Stomach (tissue), 9 donors: ENCODE data around the gene BCL11B. TPM values are rescaled to one million over a fixed set of nuclear protein-coding genes. Genes with fewer than 3 reads are reported as not detected.

Experiments used
- DNase-seq, 2 donors: peaks; one replicate each; pipeline versions ENCODE4 v3.0.0 to v3.0.0-alpha.2; 2013 to 2019
- H3K27ac ChIP-seq, 5 donors: fragments of 200-600 bp in 4 of 5; sonication (generic) in 4 of 5; one replicate each; pipeline ENCODE4 v1.5.1; 2013 to 2019; ENCODE audit warnings: mild to moderate bottlenecking in 1 of 5, moderate library complexity in 1 of 5
- H3K27me3 ChIP-seq, 3 donors: fragments of 200-600 bp; sonication (generic); one replicate each; pipeline ENCODE4 v1.5.1; 2017 to 2019; ENCODE audit warnings: mixed run types in 1 of 3
- H3K36me3 ChIP-seq, 4 donors: fragments of 200-600 bp; sonication (generic); 1 replicate in 3 of 4; 2 replicates in 1 of 4; pipeline ENCODE4 v1.5.1; 2016 to 2019
- H3K4me1 ChIP-seq, 4 donors: fragments of 200-600 bp; sonication (generic); one replicate each; pipeline ENCODE4 v1.5.1; 2016 to 2019
- H3K4me3 ChIP-seq, 4 donors: fragments of 200-600 bp; sonication (generic) in 3 of 4; one replicate each; pipeline ENCODE4 v1.5.1; 2016 to 2019; ENCODE audit warnings: mild to moderate bottlenecking in 1 of 4
- H3K9me3 ChIP-seq, 4 donors: fragments of 200-600 bp; sonication (generic); one replicate each; pipeline ENCODE4 v1.5.1; 2016 to 2019
- EP300 ChIP-seq: sonication (generic); formaldehyde crosslinking; IDR thresholded peaks from one replicate; pipeline ENCODE4 v1.6.1; 2017; ENCODE audit warnings: antibody characterized with exemption
- POLR2A ChIP-seq, 4 donors: fragments of 450-650 bp; IDR thresholded peaks; one replicate each; pipeline ENCODE4 v1.6.1; 2016; ENCODE audit warnings: antibody characterized with exemption in 4 of 4, control low read depth in 2 of 4, mild to moderate bottlenecking in 1 of 4, moderate library complexity in 1 of 4
- POLR2AphosphoS5 ChIP-seq, 3 donors: sonication (generic); formaldehyde crosslinking; IDR thresholded peaks; one replicate each; pipeline ENCODE4 v1.6.1; 2016; ENCODE audit warnings: antibody characterized with exemption in 3 of 3
- WGBS, 5 donors: extraction: QIAGEN DNeasy Blood & Tissue Kit in 3 of 5; methylation state at CpG; one replicate each; pipeline versions ENCODE4 v1.1.5 to v1.1.7; 2013 to 2018; 5-methylcytosine and 5-hydroxymethylcytosine counted together
- intact Hi-C: fragments of 100-400 bp; cut with DNase I; formaldehyde crosslinking; loops from one replicate; pipeline ENCODE4 v1.15.1; 2023; ENCODE audit warnings: low total_unique reads
- polyA plus RNA-seq, 3 donors: library from polyadenylated mRNA; stranded (reverse); fragments of 200-250 nt; gene quantifications; one replicate each; pipeline ENCODE4 v1.2.3, GENCODE V29; 2013
- total RNA-seq, 5 donors: library from RNA; depleted of rRNA; stranded (reverse); fragments of >200 nt; gene quantifications; one replicate each; pipeline versions ENCODE4 v1.1.0 to v1.2.3, GENCODE V29; 2014 to 2016
- TF ChIP-seq, protein P1 (sequence below), 7 experiments: fragments of 450-650 bp in 4 of 7; fragments of 200-600 bp in 3 of 7; sonication (generic) in 3 of 7; IDR thresholded peaks; one replicate each; pipeline ENCODE4 v1.5.1; 2016 to 2019; ENCODE audit warnings: antibody characterized with exemption in 7 of 7, control low read depth in 2 of 7, mild to moderate bottlenecking in 1 of 7
- donor health status: healthy with polysubstance abuse.
- donor health status: Bipolar disorder and iron deficiency.
- donor health status: healthy.

The BCL11B gene
- total and polyA plus RNA-seq, 8 donors = 0.15 to 9.6 (median 1.3) TPM; not detected in 1

DNA sequence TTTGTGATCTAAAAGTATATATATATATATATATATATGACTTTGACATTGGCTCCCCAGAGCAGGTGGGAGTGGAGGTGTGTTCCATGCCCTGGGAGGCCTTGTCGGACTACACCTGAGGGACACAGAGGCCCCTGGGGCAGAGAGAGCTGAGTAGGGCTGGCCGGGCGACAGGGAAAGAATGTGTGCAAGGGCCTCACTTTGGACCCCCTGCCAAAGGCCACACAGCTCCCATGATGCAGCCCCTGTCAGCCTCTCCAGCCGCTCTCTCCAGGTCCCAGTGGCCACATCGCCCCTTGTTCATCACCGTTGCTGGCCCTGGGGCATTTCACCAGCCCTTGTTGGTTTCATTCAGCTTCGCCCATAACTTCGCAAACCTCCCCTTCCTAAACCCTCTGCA is 123.9 kb downstream of the BCL11B start:
- TF ChIP-seq, protein P1, sequence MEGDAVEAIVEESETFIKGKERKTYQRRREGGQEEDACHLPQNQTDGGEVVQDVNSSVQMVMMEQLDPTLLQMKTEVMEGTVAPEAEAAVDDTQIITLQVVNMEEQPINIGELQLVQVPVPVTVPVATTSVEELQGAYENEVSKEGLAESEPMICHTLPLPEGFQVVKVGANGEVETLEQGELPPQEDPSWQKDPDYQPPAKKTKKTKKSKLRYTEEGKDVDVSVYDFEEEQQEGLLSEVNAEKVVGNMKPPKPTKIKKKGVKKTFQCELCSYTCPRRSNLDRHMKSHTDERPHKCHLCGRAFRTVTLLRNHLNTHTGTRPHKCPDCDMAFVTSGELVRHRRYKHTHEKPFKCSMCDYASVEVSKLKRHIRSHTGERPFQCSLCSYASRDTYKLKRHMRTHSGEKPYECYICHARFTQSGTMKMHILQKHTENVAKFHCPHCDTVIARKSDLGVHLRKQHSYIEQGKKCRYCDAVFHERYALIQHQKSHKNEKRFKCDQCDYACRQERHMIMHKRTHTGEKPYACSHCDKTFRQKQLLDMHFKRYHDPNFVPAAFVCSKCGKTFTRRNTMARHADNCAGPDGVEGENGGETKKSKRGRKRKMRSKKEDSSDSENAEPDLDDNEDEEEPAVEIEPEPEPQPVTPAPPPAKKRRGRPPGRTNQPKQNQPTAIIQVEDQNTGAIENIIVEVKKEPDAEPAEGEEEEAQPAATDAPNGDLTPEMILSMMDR (IDR thresholded peaks at IDR 0.05) = no peak
- no peak for TF ChIP-seq POLR2AphosphoS5 (IDR thresholded peaks at IDR 0.05)
- TF ChIP-seq EP300 = no peak
- TF ChIP-seq POLR2A (IDR thresholded peaks at IDR 0.05) = no peak
- 79 to 94% (median 90%) methylated on average over 5 to 8 of the region's 8 CpGs for WGBS, 5 donors
- no peak overlapping the region for H3K27ac ChIP-seq
- no peaks in the 10 kb centered on the region for H3K9me3 ChIP-seq
- H3K27me3 ChIP-seq = peaks cover 0 to 30% (median 0%) of the 10 kb centered on the region in 3 donors
- no peaks in the 10 kb centered on the region for H3K4me1 ChIP-seq
- H3K36me3 ChIP-seq = no peaks in the 10 kb centered on the region
- intact Hi-C loops = no loop called here
- peak in 1 of 2 donors; percentile 8 for DNase-seq
- no peak overlapping the region for H3K4me3 ChIP-seq

DNA sequence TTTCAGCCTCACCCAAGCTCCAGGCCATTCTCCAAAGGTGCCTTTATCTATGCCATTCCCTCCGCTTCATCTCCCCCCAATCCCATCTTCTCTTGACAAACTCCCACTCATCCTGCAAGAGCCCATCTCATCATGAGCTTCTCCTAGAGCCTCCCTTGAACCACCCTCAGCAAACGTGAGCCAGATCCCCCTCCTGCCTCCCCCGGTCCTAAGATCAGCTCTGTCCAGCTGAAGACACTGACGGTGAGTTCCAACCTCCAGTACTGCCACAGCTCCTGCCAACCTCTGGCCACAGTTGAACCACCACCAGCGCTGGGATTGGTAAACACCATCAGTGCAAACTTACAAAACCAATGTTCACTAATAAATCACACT is 124.6 kb downstream of the BCL11B start:
- Histone ChIP-seq H3K36me3 (no peaks in the 10 kb centered on the region), H3K4me3 (no peak overlapping the region), H3K27ac (no peak overlapping the region), H3K27me3 (peaks cover 0 to 27% (median 0%) of the 10 kb centered on the region in 3 donors), H3K9me3 (no peaks in the 10 kb centered on the region), H3K4me1 (no peaks in the 10 kb centered on the region)
- DNase-seq = peak in 1 of 2 donors; percentile 3
- intact Hi-C loops = no loop called here
- TF ChIP-seq, protein P1 (IDR thresholded peaks at IDR 0.05) = no peak
- TF ChIP-seq EP300 (no peak), POLR2A (IDR thresholded peaks at IDR 0.05) (no peak), POLR2AphosphoS5 (IDR thresholded peaks at IDR 0.05) (no peak)
- WGBS, 5 donors = 66 to 75% (median 73%) methylated on average over 5 of the region's 5 CpGs

DNA sequence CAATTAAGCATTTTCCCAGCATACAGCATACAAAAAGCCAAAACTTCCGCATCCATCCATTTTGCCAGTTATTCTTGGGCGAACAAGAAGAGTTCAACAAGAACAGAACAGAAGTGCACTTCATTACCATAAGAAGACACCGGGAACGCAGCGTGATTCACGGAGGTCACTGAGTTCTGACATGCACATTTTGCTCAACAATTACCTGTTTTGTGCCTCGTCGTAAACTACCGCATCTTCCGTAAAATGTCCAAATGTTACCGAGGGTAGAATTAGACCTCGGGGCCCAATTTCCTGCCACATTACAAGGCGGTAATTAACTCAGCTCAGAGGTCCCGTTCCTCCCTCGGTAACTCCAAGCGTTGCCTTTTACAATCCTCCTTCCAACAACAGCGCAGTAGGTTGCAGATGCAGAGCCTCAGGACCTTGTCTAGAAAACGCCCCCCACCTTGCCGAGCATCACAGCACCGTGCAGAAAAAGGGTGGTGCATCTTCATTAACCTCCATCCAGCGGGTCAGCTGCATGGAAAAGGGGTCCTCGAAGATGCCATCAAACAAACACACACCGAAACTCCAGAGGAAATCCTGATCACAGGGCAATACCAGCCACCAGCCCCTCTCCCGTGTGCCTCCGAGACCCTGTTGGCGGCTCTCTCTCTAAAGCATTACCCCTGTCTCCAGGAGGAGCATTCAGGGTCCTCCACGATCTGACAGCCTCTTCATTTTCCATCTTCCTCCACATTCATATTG is 125.2 kb downstream of the BCL11B start:
- no peak for TF ChIP-seq POLR2AphosphoS5 (IDR thresholded peaks at IDR 0.05)
- TF ChIP-seq POLR2A (IDR thresholded peaks at IDR 0.05) = no peak
- TF ChIP-seq, protein P1 (IDR thresholded peaks at IDR 0.05) = no peak
- TF ChIP-seq EP300 = no peak
- peak in 1 of 2 donors; percentile 16 for DNase-seq
- Histone ChIP-seq H3K27me3 (peaks cover 0 to 27% (median 0%) of the 10 kb centered on the region in 3 donors), H3K27ac (no peak overlapping the region), H3K4me3 (no peak overlapping the region), H3K9me3 (no peaks in the 10 kb centered on the region), H3K36me3 (no peaks in the 10 kb centered on the region), H3K4me1 (no peaks in the 10 kb centered on the region)
- intact Hi-C loops = no loop called here
- WGBS, 5 donors = 87 to 92% (median 89%) methylated on average over 25 to 27 of the region's 27 CpGs

DNA sequence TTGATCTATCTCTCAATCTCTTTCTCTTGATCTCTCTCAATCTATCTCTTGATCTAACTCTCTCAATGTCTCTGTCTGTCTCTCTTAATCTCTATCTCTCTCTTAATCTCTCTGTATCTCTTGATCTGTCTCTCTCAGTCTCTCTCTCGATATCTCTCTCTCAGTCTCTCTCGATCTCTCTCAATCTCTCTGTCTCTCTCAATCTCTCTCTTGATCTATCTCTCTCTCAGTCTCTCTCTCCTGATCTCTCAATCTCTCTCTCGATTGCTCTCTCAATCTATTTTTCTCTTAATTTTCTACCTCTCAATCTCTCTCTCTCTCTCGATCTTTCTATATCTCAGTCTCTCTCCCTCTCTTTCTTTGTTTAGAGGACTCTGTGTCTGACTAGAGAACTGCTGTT is 126.7 kb downstream of the BCL11B start:
- intact Hi-C loops = no loop called here
- DNase-seq = no peak
- 87 to 93% (median 91%) methylated on average over 4 of the region's 4 CpGs for WGBS, 5 donors
- H3K4me1 ChIP-seq = no peaks in the 10 kb centered on the region
- H3K4me3 ChIP-seq = no peak overlapping the region
- no peak for TF ChIP-seq POLR2A (IDR thresholded peaks at IDR 0.05)
- TF ChIP-seq POLR2AphosphoS5 (IDR thresholded peaks at IDR 0.05) = no peak
- TF ChIP-seq EP300 = no peak
- TF ChIP-seq, protein P1 (IDR thresholded peaks at IDR 0.05) = no peak
- no peaks in the 10 kb centered on the region for H3K36me3 ChIP-seq
- H3K9me3 ChIP-seq = no peaks in the 10 kb centered on the region
- peaks cover 0 to 21% (median 0%) of the 10 kb centered on the region in 3 donors for H3K27me3 ChIP-seq
- no peak overlapping the region for H3K27ac ChIP-seq
